Liver (tissue), 3 donors: ENCODE measurements around the gene APIP.

Experiments
- ATF3 ChIP-seq: IDR thresholded peaks from 2 replicates; pipeline ENCODE4 v1.6.1; 2016; ENCODE audit warnings: antibody characterized with exemption
- CTCF ChIP-seq: fragments of 150-350 bp; IDR thresholded peaks from 2 replicates; pipeline ENCODE4 v1.5.1; 2017; ENCODE audit warnings: improper control_type of control experiment, low read depth, low read length; ENCODE audit not compliant: missing input control
- GABPA ChIP-seq, 2 donors: IDR thresholded peaks in 1 of 2; conservative IDR thresholded peaks in 1 of 2; 2 replicates each; pipeline ENCODE4 v1.6.1; 2016; ENCODE audit warnings: antibody characterized with exemption in 2 of 2, mild to moderate bottlenecking in 1 of 2, moderate library complexity in 1 of 2
- TAF1 ChIP-seq: conservative IDR thresholded peaks from 2 replicates; pipeline ENCODE4 v1.6.1; 2016; ENCODE audit warnings: antibody characterized with exemption, mild to moderate bottlenecking
- YY1 ChIP-seq: IDR thresholded peaks from 2 replicates; pipeline ENCODE4 v1.6.1; 2016; ENCODE audit warnings: antibody characterized with exemption, mild to moderate bottlenecking
- donor health status: healthy.
- donor health status: healthy.

DNA sequence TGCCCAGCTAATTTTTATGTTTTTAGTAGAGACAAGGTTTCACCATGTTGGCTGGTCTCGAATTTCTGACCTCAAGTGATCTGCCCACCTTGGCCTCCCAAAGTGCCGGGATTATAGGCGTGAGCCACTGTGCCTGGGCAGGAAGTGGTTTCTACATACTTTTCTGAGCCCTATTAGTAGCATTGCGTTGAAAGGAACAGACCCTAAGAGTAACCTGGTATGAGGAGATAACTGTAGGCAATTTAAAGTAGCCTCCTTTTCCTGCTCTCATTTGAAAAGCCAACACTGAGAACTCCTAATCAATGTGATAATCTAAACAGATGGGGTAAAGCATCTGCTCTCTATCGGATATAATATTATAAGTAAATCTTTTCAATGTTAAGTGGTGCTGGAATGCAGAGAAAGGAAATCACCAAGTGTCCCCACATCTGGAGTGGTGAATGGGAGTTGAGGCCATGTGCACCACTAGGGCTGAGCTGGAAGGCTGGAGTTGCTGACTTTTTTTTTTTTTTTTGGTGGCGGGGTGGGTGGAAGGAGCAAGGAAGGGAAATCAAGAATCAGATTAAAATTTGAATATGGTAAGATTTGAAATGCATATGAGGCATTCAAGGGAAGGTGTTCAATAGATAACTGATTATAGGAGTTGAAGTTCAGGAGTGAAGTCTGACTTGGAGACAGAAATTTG is 20.9 kb upstream of the APIP start:
- TF ChIP-seq CTCF (no peak), YY1 (no peak), GABPA (IDR thresholded peaks at IDR 0.05 in 1 of 2, conservative IDR thresholded peaks at IDR 0.05 in 1 of 2) (no peak), TAF1 (no peak), ATF3 (no peak)
